SU-DHL-6 (cell line): ENCODE measurements around the gene BAHCC1.

Experiments
- EZH2phosphoT487 ChIP-seq: fragments of 200-600 bp; sonication (generic), shearing (Covaris generic); conservative IDR thresholded peaks from 2 replicates; pipeline ENCODE4 v1.6.1; 2018; ENCODE audit warnings: mild to moderate bottlenecking, antibody characterized with exemption, low read length, moderate library complexity, mixed read lengths
- TF ChIP-seq, protein P1 (sequence below): fragments of 200-600 bp; sonication (generic); IDR thresholded peaks from one replicate; pipeline ENCODE4 v1.5.1; 2017; ENCODE audit warnings: antibody characterized with exemption, mild to moderate bottlenecking, low read length, moderate library complexity; ENCODE audit not compliant: insufficient read depth, poor library complexity, severe bottlenecking

DNA sequence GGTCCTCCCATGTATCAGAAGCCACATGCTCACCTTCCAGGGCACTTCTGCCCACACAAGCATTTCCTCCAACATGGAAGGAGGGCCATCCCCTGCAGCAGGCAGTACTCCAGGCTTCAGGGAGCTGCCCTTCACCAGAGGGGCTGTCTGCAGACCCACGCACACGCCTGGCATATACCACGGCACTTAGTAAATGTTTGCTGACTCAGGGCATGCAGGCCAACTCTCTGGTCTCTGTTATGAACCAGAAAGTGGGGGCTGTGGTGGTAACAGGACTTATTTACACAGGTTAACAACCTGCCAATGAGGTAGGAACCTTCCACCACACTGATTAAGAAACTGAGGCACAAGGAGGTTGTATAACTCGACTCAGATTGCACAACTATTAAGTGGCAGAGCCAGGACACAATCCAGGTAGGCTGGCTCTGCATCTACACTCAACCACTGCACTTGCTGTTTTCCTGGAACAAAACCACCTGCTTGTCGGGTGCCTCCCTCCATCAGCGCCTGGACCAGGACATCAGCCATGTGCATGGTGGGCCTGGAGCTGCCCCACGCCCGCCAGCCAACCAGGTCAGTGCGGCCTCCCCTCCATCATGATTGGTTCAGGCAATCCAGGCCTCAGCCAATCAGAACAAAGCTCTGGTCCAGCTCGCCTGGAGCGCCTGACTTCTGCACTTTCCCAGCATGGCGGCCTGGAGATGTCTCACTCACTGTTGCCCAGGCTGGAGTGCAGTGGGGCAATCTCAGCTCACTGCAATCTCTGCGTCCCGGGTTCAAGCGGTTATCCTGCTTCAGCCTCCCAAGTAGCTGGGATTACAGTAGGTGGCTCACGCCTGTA lies 98.2 kb downstream of the BAHCC1 start:
- TF ChIP-seq, protein P1, sequence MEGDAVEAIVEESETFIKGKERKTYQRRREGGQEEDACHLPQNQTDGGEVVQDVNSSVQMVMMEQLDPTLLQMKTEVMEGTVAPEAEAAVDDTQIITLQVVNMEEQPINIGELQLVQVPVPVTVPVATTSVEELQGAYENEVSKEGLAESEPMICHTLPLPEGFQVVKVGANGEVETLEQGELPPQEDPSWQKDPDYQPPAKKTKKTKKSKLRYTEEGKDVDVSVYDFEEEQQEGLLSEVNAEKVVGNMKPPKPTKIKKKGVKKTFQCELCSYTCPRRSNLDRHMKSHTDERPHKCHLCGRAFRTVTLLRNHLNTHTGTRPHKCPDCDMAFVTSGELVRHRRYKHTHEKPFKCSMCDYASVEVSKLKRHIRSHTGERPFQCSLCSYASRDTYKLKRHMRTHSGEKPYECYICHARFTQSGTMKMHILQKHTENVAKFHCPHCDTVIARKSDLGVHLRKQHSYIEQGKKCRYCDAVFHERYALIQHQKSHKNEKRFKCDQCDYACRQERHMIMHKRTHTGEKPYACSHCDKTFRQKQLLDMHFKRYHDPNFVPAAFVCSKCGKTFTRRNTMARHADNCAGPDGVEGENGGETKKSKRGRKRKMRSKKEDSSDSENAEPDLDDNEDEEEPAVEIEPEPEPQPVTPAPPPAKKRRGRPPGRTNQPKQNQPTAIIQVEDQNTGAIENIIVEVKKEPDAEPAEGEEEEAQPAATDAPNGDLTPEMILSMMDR, result no peak
- TF ChIP-seq EZH2phosphoT487, result no peak
